NOMO-1 (cell line): Measurements from ENCODE around the gene HS6ST3.

Experiments used
- DNase-seq, 2 experiments: peaks; one replicate each; lab custom pipeline; 2025; ENCODE audit not compliant: unreplicated experiment in 2 of 2; lab: John Stamatoyannopoulos, UW

The HS6ST3 gene

DNA sequence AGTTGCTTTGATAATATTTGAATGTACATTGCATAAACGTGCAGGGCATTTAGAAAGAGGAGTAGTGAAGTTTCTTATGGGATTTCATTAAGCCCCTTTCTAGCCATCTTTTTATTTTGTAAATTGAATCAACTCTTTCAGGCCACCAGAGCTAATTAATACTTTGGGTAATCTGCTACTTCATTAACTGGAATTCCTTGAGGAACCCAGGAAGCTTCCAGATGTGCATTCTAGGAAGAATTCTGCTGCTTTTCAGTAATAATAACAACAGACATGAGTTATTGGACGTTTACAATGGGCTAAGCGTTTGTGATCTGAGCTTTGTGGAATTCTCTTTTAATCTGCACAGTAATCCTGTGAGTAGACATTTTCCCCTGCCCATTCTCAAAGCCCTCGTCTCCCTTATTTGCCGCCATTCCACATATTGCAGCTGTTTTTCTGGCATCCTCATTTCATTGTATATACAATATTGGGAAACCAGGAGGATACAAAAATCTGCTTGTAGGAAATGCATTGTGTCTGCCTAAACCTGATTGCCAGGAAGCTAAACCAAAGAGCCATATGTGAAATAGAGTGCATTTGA, 103.9 kb downstream of the HS6ST3 start:
- no peak for DNase-seq

DNA sequence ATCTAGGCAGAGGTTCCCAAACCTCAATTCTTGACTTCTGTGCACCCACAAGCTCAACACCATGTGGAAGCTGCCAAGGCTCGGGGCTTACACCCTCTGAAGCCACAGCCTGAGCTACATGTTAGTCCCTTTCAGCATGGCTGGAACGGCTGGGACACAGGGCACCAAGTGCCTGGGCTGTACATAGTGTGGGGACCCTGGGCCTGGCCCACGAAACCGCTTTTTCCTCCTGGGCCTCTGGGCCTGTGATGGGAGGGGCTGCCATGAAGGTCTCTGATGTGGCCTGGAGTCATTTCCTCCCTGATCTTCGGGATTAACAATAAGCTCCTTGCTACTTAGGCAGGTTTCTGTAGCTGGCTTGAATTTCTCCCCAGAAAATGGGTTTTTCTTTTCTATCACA, 108.1 kb downstream of the HS6ST3 start:
- DNase-seq = no peak

DNA sequence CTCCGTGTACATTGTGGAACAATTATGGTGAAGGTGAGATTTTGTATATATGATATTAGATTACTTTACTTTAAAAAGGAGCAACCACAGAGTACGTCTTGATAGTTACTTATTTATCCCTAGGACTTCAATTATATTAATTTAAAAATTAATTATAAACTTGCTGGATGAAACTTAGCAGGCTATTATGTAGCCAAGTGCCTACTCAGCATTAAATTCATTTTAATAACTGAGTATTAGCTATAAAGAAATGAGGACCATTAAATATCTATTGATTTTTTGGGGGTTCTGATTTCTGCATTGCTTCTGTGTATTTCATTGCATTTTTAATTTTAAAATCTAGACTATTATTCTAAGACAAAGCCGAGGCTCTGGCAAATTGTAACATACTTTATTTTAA, 109.4 kb downstream of the HS6ST3 start:
- DNase-seq = no peak

DNA sequence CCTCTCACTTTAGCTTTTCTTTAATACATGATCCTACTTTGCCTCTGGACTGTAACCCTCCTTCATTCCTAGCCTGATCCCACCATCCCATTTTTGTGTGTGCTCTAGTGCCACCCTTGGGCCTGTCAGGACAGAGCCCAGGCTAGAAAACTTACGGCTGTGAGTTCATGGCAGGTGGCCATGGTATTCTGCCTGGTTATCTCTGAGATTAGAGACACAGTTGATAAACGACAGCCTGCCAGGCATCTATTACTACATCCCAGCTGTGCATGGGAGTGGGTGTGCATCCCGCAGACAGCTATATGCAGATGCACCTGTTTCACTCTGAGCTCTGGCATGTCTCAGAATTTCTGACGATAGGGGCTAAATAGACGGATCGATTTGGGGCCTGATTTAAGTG, 110.9 kb downstream of the HS6ST3 start:
- no peak for DNase-seq

DNA sequence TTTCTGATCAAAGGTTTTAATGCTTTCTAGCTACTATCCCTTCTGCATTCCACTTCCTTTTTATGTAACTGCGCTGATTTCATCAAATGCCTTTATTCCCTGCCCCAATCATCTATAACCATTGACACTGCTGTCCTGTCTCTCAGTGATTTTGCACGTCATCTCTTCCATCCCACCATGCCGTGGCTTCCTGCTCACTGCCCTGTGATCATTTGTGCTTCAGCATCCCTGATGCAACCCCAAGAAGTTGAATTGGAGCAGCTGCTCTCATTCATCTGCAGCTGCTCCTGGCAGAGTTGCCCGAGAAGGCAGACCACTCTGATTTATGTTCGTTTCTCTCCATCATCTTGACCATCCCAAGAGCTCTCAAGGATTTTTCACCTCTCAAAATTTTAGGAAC, 112.4 kb downstream of the HS6ST3 start:
- DNase-seq = no peak

DNA sequence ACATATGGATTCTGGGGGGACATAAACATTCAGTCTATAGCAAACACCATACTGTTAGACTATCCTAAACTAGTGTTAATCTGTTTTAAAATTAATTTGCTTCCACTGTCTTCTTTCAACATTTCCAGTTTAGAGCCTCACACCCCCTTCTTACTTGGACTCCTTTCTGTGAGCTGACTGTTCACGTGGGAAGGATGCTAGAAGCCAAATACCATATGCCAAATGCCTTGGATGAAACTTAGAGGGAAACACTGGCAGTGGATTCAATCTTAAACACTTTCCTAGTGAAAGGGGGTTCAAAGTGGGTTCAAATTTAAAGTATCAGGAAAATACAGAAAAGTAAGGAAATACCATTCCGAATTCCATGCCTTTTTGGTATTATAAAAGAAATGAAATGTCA, 113.6 kb downstream of the HS6ST3 start:
- no peak for DNase-seq

DNA sequence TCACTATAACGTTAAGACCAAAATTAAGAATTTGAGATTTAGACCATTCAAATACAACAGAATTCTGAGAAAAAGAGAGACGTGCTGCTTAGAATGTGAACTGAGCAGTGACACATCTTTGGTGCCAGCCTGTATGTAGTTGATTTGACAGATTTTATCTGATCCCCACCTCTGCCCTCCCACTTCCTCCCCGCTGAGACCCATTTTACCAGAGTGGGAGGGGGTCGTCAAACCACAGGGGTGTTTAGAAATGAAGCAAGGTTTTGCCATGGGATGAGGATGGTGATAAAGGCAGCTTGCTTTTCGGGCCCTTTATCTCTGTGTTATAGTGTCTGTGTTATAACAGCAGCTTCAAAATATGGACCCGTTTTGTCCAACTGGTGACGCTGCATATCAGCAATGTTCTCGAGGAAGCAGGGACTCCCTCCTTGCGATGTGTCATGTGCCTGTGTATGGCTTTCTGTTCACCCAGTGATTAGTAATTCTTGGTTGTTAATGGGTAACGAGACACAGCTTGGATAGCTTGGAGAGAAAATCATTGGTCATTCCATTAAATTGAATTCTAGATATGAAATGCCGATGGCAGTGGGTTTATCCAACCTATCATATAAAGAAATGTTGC, 125.0 kb downstream of the HS6ST3 start:
- no peak for DNase-seq

DNA sequence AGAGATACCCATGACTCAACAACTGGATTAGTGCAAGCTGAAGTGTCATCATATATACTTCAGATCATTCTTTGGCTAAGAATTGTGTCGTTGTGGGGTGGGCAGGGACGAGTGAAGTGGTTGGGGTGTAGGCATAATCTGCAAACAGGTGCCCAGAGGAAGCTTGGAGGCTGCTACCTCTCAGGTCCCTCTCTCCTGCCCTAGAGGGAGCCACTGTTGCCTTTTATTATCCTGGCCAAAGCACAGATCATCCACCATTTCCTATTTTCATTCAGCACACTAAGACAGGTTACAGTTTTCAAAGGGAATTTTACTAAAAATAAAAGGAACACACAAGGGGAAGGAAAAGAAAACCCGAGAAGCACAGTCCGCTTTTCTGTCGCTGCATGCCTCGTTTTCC, 126.6 kb downstream of the HS6ST3 start:
- no peak for DNase-seq

DNA sequence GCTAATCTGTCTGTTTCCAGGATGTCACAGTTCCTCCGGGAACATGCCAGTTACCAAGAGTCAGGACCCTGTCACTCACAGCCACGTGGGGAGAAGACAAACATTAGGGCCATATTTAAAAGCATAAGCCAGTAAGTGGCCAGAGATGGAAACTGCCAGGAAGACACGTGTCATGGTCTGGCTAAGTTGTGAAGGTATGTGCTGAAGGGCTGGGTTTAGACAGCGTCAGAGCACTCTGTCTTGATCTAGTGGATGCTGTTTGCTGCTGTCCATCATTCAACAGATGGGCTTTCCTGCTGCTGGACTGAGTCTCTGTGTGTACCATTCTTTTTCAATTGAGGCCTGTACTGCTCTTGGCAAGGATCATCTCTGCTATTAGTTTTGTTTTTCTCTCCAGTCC, 128.6 kb downstream of the HS6ST3 start:
- DNase-seq = no peak

DNA sequence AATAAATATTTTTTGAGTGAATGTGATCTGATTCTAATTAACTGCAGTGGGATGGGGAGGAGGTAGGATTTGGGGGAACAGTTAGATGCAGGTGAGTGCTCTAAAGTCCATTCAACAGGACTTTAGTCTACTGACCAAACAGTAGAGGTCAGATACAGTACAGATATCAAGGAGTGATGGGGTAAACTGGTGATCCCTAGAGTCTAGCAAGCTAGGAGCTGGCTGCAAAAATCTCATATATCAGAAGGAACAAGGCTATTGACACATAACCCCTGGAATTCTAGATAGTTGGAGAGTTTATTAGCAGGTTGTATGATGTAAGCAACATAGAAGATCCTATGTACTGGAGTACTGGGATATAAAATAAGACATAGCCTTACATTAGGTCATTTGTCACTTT, 131.6 kb downstream of the HS6ST3 start:
- no peak for DNase-seq

DNA sequence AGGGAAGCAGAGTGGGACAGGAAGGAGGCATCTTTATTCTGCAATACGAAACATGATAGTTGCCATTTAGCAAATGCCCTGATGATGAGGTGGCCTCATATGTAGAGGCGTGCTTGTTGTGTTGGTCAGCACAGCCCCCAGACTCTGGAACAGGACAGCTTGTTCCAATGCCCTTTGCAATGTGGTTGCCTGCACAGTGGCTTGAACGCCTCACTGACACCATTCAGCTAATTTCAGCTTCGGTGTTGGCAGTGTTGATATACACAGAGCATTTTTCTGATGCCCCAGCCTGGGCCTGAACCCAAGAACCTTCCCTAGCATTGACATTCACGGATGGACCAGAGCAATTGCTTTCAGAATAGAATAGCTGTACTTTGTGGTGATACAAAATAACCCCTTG, 133.3 kb downstream of the HS6ST3 start:
- no peak for DNase-seq

DNA sequence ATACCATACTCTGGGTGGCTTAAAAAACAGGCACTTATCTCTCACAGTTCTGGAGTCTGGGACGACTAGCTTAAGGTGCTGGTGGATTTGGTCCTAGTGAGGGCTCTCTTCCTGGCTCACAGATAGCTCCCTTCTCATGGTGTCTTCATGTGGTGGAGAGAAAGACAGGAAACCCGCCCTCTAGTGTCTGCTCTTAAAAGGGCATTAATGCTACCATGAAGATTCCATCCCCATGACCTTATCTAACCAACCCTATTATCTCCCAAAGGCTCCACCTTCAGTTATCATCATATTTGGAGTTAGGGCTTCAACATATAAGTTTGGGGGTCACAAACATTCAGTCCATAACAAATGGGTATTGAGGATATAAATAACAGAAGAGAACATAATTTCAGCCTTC, 139.4 kb downstream of the HS6ST3 start:
- no peak for DNase-seq

DNA sequence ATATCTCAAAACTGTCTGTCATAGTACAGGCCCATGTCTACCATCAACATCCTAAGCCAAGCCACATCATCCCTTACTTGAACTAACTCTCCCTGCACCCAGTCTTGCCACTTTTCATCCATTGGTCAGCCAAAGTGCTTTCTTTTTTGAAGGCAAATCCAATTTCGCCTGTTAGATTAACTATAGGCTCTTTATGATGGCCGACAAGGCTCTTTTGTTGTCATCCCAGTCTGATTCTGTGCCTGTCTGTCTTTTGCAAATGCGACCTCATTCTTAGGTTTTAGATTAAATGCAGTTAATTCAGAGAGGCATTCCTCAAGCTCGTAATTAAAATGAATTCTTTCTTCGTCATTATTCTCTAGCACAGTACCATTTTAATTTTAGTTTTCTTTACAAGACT, 148.3 kb downstream of the HS6ST3 start:
- no peak for DNase-seq

DNA sequence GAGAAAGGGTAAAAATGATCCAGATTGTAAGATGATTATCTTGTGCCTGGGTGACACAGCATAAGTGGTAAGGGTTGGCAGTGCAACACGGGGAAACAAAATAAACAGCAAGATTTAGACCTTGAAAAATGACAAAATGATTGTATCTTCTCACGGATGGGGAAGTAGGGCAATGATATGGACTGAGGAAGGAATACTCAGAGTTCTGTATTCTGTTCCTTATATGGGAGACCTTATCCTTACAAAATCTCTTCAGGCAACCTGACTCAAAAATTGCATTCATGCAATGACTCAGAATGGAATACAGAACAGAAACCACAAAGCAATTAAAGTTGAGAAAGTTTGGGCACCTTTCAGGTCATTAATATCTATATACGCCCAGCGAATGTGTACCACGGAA, 149.0 kb downstream of the HS6ST3 start:
- DNase-seq = peak in 1 of 2 experiments; percentile 27

DNA sequence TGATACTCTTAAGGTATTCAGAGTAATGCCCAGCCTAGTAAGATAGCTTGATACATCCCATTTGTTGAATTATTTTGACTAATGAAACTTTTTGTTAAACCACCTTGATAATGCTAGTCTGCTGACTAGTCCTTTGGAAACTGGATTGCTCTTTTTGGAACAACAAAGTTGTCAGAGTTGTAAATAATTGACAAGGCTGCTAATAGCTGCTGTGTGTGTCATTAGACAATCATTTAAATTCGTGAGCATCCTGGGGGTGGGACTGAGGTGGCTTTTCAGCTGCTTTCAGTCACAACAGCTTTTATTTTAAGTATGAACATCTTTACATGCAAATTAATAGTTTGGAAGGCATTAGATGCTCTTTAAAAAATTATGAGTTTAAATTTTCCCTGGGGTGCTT, 153.5 kb downstream of the HS6ST3 start:
- DNase-seq = no peak

DNA sequence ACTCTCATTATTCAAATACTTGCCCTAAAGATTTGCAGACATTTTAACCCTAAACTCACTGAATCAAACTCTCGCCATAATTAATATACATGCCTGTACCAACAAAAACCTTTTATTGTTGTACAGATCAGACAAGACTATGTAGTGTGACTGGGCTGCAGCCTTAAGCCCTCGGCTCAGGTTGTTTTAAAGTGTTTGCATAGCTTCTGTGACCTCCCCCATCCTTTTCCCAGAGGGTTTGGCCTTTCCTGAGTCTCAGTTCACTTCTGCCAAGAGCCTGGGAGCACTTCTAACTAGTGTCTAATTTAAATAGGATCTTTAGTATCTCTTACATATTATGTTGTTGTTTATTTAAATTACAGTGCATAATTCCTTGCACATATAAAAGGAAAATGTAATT, 158.2 kb downstream of the HS6ST3 start:
- DNase-seq = no peak

DNA sequence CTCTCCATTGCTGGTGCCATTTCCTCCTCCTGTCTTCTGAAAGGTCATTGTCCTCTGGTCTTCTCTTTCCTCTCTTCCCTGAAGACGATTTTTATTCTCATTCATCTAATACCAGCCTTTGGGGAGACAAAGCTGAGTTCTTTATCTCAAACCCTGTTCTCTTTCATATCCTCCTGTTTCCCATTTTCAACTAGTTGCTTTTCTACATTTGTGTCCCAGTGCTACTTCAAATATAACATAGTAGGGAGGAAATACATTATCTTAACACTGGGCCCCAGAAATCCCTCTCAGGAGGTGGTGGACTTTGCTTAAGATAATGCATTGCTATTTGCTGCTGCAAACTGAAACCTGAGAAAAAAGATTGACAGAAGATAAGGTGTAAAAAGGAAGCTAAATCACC, 159.1 kb downstream of the HS6ST3 start:
- DNase-seq = no peak

DNA sequence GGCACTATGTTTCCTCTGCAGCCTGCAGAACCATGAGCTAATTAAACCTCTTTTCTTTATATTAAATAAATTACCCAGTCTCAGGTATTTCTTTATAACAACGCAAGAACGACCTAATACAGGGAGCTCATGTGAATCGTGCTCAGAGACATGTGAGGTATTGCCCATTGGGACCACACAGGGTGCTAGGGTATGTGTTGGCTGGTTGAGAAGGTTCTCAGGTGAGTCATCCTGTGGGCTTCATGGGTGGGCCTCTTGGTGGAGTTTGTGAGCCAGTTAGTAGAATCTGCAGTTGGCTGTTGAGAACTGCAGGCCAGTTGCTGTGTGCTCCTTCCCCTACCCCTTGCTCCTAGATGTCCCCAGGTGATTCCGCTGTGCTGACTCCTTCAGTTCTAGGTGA, 163.0 kb downstream of the HS6ST3 start:
- DNase-seq = no peak

DNA sequence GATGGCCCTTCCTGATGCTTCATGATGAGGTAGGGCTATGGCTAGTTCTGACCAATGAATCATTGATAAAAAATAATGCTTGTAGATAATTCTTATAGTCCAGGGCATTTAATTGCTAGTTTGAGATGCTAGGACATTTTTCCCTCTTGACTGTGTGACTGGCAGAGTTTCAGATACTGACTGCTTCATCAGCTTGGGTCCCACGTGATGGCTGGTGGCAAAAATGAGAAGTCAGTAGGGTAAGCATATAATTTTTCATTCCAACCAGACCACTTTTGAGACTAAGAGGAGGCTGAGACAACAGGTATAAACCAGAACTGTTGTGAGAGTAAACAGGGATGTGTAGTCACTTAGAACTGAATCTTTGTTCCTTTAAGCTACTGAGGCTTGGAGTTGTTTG, 183.3 kb downstream of the HS6ST3 start:
- DNase-seq = no peak

DNA sequence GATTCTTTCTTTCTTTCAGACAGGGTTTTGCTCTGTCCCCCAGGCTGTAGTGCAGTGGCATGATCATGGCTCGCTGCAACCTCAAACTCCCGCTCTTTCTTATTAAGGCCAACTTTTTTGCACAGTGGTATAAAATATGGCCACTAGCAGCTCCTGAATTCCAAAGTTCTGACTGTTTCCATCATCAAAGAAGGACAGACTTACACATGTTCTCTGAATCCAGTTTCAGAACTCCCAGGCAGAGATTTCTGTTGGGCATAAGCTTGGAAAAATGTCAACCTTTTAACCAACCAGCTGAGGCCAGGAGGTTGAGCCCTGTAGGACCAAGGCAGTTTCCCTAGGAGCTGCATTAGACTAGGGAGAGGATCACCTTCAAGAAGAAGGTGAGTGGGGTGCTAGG, 184.1 kb downstream of the HS6ST3 start:
- DNase-seq = no peak

DNA sequence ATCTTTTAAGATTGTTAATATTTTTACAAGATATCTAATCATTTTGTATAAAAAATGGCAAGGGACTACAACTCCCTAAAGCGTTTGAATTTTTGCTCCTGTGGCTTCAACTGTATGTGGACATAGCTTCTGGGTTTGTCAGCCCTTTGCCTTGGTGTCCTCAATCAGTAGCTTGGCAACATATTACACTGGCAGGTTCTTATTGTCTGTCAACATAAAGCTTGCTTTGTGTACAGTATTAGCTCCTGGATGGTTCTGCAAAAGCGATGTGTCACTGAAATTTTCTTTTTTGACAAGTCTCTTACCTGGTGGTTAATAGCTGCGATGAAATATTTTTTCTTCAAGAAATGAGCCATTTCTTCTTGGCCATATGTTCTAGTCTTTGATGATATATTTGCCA, 190.0 kb downstream of the HS6ST3 start:
- no peak for DNase-seq

DNA sequence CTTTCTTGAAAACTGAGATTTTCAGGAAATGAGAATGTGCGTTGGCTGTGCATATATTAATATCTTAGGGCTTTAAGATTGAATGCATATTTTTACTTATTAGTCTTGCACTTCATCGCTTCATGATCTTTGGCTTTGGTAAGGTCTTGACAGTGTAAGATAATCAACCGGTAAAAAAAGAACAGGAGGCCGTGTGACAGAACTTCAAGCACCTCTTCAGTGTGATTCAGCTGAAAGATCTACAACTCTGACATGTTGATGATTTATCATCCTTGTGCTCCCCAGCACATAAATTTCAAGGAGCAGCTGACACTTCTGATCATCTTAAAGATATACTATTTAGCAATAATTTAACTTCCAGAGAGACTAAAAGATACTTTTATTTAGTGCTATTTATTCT, 195.1 kb downstream of the HS6ST3 start:
- DNase-seq = no peak

DNA sequence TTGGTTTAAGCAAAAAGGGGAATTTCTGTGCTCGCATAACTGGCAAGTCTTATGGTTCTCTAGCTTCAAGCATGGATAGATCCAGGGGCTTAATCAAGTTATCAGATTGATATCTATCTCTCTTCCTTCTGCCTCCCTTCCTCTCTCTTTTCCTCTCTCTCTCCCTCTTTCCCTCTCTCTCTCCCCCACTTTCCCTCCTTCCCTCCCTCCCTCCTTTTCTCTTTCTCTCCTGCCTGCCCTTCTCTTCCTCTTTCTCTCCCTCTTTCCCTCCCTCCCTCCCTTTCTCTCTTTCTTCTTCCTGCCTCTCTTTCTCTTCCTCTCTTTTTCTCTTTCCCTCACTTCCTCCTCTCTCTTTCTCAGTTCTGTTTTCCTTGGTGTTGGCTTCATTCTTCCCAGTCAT, 195.8 kb downstream of the HS6ST3 start:
- DNase-seq = no peak
